SK-N-MC (cell line): ENCODE measurements around the gene ASXL2.

Source experiments
- DNase-seq: peaks from one replicate; pipeline ENCODE4 v3.0.0-alpha.2; 2011; ENCODE audit warnings: low read depth, low spot score
- H3K27ac ChIP-seq: fragments of 200-600 bp; sonication (generic); 2 replicates; pipeline ENCODE4 v1.5.1; 2016; ENCODE audit warnings: mixed run types
- H3K36me3 ChIP-seq: fragments of 200-600 bp; sonication (generic); 2 replicates; pipeline ENCODE4 v1.6.1; 2017; ENCODE audit warnings: antibody characterized with exemption, low read length, mixed read lengths; ENCODE audit not compliant: insufficient read depth
- H3K4me3 ChIP-seq: fragments of 200-600 bp; sonication (generic); 2 replicates; pipeline ENCODE4 v1.5.1; 2016
- H3K9ac ChIP-seq: fragments of 200-600 bp; sonication (generic); 2 replicates; pipeline ENCODE4 v1.8.0; 2017; ENCODE audit warnings: mixed run types, mixed read lengths; ENCODE audit not compliant: insufficient read length
- H3K9me3 ChIP-seq: fragments of 200-600 bp; sonication (generic); 2 replicates; pipeline ENCODE4 v1.6.1; 2017; ENCODE audit warnings: low read depth, mild to moderate bottlenecking, antibody characterized with exemption, low read length, moderate library complexity, mixed read lengths
- EZH2 ChIP-seq: fragments of 200-600 bp; sonication (generic); IDR thresholded peaks from one replicate; pipeline ENCODE4 v1.6.1; 2017; ENCODE audit warnings: antibody characterized with exemption
- FOXP2 ChIP-seq: optimal IDR thresholded peaks from 2 replicates; pipeline ENCODE3; 2011; ENCODE audit warnings: mild to moderate bottlenecking, moderate library complexity; ENCODE audit not compliant: insufficient read depth; ENCODE audit errors: extremely low read length, control extremely low read depth
- POLR2AphosphoS5 ChIP-seq: IDR thresholded peaks from 2 replicates; pipeline ENCODE4 v1.6.1; 2012; ENCODE audit warnings: mild to moderate bottlenecking, low read depth, low read length, borderline replicate concordance

ASXL2 gene

GRCh38 chr2:25894135-25894830, 16.0 kb upstream of the ASXL2 start:
- no peak overlapping the region for H3K9ac ChIP-seq
- no peak overlapping the region for H3K27ac ChIP-seq
- H3K36me3 ChIP-seq = no peaks in the 10 kb centered on the region
- DNase-seq = no peak
- TF ChIP-seq POLR2AphosphoS5 = no peak
- TF ChIP-seq EZH2 = no peak
- no peak overlapping the region for H3K4me3 ChIP-seq
- H3K9me3 ChIP-seq = no peaks in the 10 kb centered on the region

GRCh38 chr2:25891672-25892071, 13.4 kb upstream of the ASXL2 start:
- TF ChIP-seq EZH2 = no peak
- TF ChIP-seq FOXP2 = no peak
- TF ChIP-seq POLR2AphosphoS5 = no peak
- no peak for DNase-seq
- no peak overlapping the region for H3K4me3 ChIP-seq

GRCh38 chr2:25887624-25888242, 9.4 kb upstream of the ASXL2 start:
- Histone ChIP-seq H3K4me3 (no peak overlapping the region), H3K36me3 (no peaks in the 10 kb centered on the region), H3K27ac (no peak overlapping the region), H3K9me3 (no peaks in the 10 kb centered on the region), H3K9ac (no peak overlapping the region)
- no peak for DNase-seq
- TF ChIP-seq EZH2 = no peak
- no peak for TF ChIP-seq POLR2AphosphoS5
- TF ChIP-seq FOXP2 = no peak

More at GRCh38 chr2:25891672-25892071, 13.4 kb upstream of the ASXL2 start:
- Histone ChIP-seq H3K27ac (no peak overlapping the region), H3K36me3 (no peaks in the 10 kb centered on the region), H3K9me3 (no peaks in the 10 kb centered on the region), H3K9ac (no peak overlapping the region)

GRCh38 chr2:25885933-25886332, 7.6 kb upstream of the ASXL2 start:
- Histone ChIP-seq H3K36me3 (no peaks in the 10 kb centered on the region), H3K27ac (no peak overlapping the region), H3K9me3 (no peaks in the 10 kb centered on the region), H3K9ac (no peak overlapping the region), H3K4me3 (no peak overlapping the region)
- TF ChIP-seq POLR2AphosphoS5 (no peak), EZH2 (no peak), FOXP2 (no peak)
- DNase-seq = no peak

GRCh38 chr2:25881764-25882163, 3.5 kb upstream of the ASXL2 start:
- DNase-seq = no peak
- H3K9me3 ChIP-seq = no peaks in the 10 kb centered on the region

GRCh38 chr2:25879133-25879730, 945 bp upstream of the ASXL2 start:
- TF ChIP-seq FOXP2 = no peak
- TF ChIP-seq EZH2 = no peak
- TF ChIP-seq POLR2AphosphoS5 = no peak
- H3K9ac ChIP-seq = peak overlapping the region; percentile 79
- H3K4me3 ChIP-seq = peak overlapping the region; percentile 94
- DNase-seq = no peak
- H3K27ac ChIP-seq = peak overlapping the region; percentile 76
- peaks cover 6% of the 10 kb centered on the region; the same call in 1 of the 2 replicates for H3K36me3 ChIP-seq
- no peaks in the 10 kb centered on the region for H3K9me3 ChIP-seq

More at GRCh38 chr2:25881764-25882163, 3.5 kb upstream of the ASXL2 start:
- Histone ChIP-seq H3K27ac (no peak overlapping the region), H3K4me3 (no peak overlapping the region), H3K36me3 (no peaks in the 10 kb centered on the region), H3K9ac (no peak overlapping the region)
- TF ChIP-seq EZH2 = no peak
- TF ChIP-seq POLR2AphosphoS5 = no peak
- no peak for TF ChIP-seq FOXP2

GRCh38 chr2:25877431-25878360, 591 bp downstream of the ASXL2 start:
- DNase-seq = no peak
- TF ChIP-seq FOXP2 (no peak), POLR2AphosphoS5 (no peak; the same call in 1 of the 2 replicates)
- peak overlapping the region; percentile 82 for H3K27ac ChIP-seq
- H3K4me3 ChIP-seq = peak overlapping the region; percentile 94
- H3K9me3 ChIP-seq = no peaks in the 10 kb centered on the region
- peaks cover 6% of the 10 kb centered on the region; the same call in 1 of the 2 replicates for H3K36me3 ChIP-seq
- H3K9ac ChIP-seq = peak overlapping the region; percentile 95

- H3K27ac ChIP-seq = no peak overlapping the region
- peaks cover 18% of the 10 kb centered on the region for H3K36me3 ChIP-seq
- no peak overlapping the region for H3K9ac ChIP-seq
- DNase-seq = no peak
- H3K9me3 ChIP-seq = no peaks in the 10 kb centered on the region
- H3K4me3 ChIP-seq = no peak overlapping the region
- TF ChIP-seq POLR2AphosphoS5 = no peak
- no peak for TF ChIP-seq FOXP2
- TF ChIP-seq EZH2 = no peak
Observed at GRCh38 chr2:25872134-25872533, 6.2 kb downstream of the ASXL2 start.
